ENCODE data around the gene PRRT3. TPM values are rescaled to one million over a fixed set of nuclear protein-coding genes. Genes with fewer than 3 reads are reported as not detected.
"Not testable (repeated sequence)": the region's sequence is repeated elsewhere in the genome, so short reads cannot be mapped to it uniquely, and the experiment has no call there.

Gene PRRT3
- total and polyA plus RNA-seq, 2 experiments from 2014 or later: 4.3 to 6.9 TPM

DNA sequence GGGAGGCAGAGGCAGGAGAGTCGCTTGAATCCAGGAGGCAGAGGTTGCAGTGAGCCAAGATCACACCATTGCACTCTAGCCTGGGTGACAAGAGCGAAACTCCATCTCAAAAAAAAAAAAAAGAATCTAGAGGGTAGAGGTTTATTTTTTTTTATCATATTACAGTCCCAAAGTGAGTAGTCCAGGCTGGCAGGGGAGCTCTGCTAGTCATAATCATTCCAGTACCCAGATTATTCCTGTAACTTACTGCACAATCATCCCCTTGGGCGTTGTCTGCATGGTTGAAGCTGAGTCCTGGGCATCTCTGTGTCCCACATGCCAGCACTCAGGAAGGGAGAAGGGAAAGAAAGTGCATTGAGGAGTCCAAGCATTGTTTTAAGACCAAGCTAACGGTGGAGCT, 10.0 kb downstream of the PRRT3 start (continued):
- TF ChIP-seq EZH2phosphoT487 (IDR thresholded peaks at IDR 0.05; ENCODE audit: unreplicated experiment) (no peak), ZNF331 (CRISPR knock-in tag; IDR thresholded peaks at IDR 0.05; ENCODE audit: low read depth) (no peak), JUNB (IDR thresholded peaks at IDR 0.05; ENCODE audit: unreplicated experiment) (no peak), NANOG (IDR thresholded peaks at IDR 0.05; ENCODE audit: borderline replicate concordance) (no peak)
- TF ChIP-seq, protein P1, sequence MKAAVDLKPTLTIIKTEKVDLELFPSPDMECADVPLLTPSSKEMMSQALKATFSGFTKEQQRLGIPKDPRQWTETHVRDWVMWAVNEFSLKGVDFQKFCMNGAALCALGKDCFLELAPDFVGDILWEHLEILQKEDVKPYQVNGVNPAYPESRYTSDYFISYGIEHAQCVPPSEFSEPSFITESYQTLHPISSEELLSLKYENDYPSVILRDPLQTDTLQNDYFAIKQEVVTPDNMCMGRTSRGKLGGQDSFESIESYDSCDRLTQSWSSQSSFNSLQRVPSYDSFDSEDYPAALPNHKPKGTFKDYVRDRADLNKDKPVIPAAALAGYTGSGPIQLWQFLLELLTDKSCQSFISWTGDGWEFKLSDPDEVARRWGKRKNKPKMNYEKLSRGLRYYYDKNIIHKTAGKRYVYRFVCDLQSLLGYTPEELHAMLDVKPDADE (IDR thresholded peaks at IDR 0.05): no peak
- TF ChIP-seq, protein P2, sequence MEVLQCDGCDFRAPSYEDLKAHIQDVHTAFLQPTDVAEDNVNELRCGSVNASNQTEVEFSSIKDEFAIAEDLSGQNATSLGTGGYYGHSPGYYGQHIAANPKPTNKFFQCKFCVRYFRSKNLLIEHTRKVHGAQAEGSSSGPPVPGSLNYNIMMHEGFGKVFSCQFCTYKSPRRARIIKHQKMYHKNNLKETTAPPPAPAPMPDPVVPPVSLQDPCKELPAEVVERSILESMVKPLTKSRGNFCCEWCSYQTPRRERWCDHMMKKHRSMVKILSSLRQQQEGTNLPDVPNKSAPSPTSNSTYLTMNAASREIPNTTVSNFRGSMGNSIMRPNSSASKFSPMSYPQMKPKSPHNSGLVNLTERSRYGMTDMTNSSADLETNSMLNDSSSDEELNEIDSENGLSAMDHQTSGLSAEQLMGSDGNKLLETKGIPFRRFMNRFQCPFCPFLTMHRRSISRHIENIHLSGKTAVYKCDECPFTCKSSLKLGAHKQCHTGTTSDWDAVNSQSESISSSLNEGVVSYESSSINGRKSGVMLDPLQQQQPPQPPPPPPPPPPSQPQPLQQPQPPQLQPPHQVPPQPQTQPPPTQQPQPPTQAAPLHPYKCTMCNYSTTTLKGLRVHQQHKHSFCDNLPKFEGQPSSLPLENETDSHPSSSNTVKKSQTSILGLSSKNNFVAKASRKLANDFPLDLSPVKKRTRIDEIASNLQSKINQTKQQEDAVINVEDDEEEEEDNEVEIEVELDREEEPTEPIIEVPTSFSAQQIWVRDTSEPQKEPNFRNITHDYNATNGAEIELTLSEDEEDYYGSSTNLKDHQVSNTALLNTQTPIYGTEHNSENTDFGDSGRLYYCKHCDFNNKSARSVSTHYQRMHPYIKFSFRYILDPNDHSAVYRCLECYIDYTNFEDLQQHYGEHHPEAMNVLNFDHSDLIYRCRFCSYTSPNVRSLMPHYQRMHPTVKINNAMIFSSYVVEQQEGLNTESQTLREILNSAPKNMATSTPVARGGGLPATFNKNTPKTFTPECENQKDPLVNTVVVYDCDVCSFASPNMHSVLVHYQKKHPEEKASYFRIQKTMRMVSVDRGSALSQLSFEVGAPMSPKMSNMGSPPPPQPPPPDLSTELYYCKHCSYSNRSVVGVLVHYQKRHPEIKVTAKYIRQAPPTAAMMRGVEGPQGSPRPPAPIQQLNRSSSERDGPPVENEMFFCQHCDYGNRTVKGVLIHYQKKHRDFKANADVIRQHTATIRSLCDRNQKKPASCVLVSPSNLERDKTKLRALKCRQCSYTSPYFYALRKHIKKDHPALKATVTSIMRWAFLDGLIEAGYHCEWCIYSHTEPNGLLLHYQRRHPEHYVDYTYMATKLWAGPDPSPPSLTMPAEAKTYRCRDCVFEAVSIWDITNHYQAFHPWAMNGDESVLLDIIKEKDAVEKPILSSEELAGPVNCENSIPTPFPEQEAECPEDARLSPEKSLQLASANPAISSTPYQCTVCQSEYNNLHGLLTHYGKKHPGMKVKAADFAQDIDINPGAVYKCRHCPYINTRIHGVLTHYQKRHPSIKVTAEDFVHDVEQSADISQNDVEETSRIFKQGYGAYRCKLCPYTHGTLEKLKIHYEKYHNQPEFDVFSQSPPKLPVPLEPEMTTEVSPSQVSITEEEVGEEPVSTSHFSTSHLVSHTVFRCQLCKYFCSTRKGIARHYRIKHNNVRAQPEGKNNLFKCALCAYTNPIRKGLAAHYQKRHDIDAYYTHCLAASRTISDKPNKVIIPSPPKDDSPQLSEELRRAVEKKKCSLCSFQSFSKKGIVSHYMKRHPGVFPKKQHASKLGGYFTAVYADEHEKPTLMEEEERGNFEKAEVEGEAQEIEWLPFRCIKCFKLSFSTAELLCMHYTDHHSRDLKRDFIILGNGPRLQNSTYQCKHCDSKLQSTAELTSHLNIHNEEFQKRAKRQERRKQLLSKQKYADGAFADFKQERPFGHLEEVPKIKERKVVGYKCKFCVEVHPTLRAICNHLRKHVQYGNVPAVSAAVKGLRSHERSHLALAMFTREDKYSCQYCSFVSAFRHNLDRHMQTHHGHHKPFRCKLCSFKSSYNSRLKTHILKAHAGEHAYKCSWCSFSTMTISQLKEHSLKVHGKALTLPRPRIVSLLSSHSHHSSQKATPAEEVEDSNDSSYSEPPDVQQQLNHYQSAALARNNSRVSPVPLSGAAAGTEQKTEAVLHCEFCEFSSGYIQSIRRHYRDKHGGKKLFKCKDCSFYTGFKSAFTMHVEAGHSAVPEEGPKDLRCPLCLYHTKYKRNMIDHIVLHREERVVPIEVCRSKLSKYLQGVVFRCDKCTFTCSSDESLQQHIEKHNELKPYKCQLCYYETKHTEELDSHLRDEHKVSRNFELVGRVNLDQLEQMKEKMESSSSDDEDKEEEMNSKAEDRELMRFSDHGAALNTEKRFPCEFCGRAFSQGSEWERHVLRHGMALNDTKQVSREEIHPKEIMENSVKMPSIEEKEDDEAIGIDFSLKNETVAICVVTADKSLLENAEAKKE (CRISPR knock-in tag; IDR thresholded peaks at IDR 0.05): no peak

DNA sequence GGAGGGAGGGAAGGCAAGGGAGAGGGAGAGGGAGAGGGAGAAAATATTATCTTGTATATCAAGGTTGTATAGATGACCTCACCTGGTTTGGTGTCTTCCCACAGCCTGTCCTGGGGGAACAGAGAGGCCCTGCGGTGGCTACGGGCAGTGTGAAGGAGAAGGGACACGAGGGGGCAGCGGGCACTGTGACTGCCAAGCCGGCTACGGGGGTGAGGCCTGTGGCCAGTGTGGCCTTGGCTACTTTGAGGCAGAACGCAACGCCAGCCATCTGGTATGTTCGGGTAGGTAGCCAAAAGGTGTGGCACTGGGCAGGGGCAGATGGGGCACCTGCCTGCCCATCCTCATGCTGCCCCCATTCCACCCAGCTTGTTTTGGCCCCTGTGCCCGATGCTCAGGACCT, 11.5 kb downstream of the PRRT3 start:
- H3F3A ChIP-seq (replicated peaks; ENCODE audit: low read depth): no peaks in the 10 kb centered on the region; the same call in 1 of the 2 replicates
- no peak for TF ChIP-seq ZNF114 (CRISPR knock-in tag; IDR thresholded peaks at IDR 0.05)
- TF ChIP-seq, protein P3, sequence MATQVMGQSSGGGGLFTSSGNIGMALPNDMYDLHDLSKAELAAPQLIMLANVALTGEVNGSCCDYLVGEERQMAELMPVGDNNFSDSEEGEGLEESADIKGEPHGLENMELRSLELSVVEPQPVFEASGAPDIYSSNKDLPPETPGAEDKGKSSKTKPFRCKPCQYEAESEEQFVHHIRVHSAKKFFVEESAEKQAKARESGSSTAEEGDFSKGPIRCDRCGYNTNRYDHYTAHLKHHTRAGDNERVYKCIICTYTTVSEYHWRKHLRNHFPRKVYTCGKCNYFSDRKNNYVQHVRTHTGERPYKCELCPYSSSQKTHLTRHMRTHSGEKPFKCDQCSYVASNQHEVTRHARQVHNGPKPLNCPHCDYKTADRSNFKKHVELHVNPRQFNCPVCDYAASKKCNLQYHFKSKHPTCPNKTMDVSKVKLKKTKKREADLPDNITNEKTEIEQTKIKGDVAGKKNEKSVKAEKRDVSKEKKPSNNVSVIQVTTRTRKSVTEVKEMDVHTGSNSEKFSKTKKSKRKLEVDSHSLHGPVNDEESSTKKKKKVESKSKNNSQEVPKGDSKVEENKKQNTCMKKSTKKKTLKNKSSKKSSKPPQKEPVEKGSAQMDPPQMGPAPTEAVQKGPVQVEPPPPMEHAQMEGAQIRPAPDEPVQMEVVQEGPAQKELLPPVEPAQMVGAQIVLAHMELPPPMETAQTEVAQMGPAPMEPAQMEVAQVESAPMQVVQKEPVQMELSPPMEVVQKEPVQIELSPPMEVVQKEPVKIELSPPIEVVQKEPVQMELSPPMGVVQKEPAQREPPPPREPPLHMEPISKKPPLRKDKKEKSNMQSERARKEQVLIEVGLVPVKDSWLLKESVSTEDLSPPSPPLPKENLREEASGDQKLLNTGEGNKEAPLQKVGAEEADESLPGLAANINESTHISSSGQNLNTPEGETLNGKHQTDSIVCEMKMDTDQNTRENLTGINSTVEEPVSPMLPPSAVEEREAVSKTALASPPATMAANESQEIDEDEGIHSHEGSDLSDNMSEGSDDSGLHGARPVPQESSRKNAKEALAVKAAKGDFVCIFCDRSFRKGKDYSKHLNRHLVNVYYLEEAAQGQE (IDR thresholded peaks at IDR 0.05; ENCODE audit: unreplicated experiment): no peak
- no peaks in the 10 kb centered on the region for H3K4me1 Mint-ChIP-seq
- no peak overlapping the region for H3K4me3 ChIP-seq
- no peak overlapping the region for H3K27ac Mint-ChIP-seq
- no peaks in the 10 kb centered on the region for H3K79me2 ChIP-seq (replicated peaks; ENCODE audit: insufficient read depth)
- H3K27ac ChIP-seq (ENCODE audit: low read depth): no peak overlapping the region
- H3K9me3 Mint-ChIP-seq: no peaks in the 10 kb centered on the region
- ATAC-seq: no peak
- no peak for DNase-seq (ENCODE audit: low spot score)
- H3K27me3 Mint-ChIP-seq (ENCODE audit: insufficient read depth, low read depth, poor library complexity): peaks cover 12% of the 10 kb centered on the region
- no peak overlapping the region for H3K4me3 Mint-ChIP-seq
- H3K4me1 ChIP-seq (ENCODE audit: insufficient read depth): no peaks in the 10 kb centered on the region
- H3K36me3 ChIP-seq (ENCODE audit: insufficient read depth): peaks cover 6% of the 10 kb centered on the region; the same call in 1 of the 2 replicates
- no peak overlapping the region for H3K4me2 ChIP-seq
- no peaks in the 10 kb centered on the region for H3K9me2 ChIP-seq (ENCODE audit: insufficient read depth)
- no peaks in the 10 kb centered on the region; the same call in 1 of the 2 replicates for H3K27me3 ChIP-seq (ENCODE audit: insufficient read depth)
- H3K36me3 Mint-ChIP-seq (ENCODE audit: low read depth): peaks cover 18% of the 10 kb centered on the region; the same call in 2 of the 3 replicates
- H2AFZ ChIP-seq: no peak overlapping the region
- no peaks in the 10 kb centered on the region for H4K20me1 ChIP-seq (replicated peaks; ENCODE audit: insufficient read depth)

- not testable (repeated sequence) for H4K20me1 ChIP-seq (replicated peaks; ENCODE audit: insufficient read depth); H3K4me3 ChIP-seq; H2AFZ ChIP-seq; H3K9me3 Mint-ChIP-seq; H3K4me2 ChIP-seq; H3K4me3 Mint-ChIP-seq; ATAC-seq; H3K36me3 ChIP-seq (ENCODE audit: insufficient read depth); H3F3A ChIP-seq (replicated peaks; ENCODE audit: low read depth); H3K4me1 Mint-ChIP-seq; DNase-seq (ENCODE audit: low spot score); H3K27ac ChIP-seq (ENCODE audit: low read depth); H3K4me1 ChIP-seq (ENCODE audit: insufficient read depth); H3K9me2 ChIP-seq (ENCODE audit: insufficient read depth); H3K27me3 ChIP-seq (ENCODE audit: insufficient read depth); H3K79me2 ChIP-seq (replicated peaks; ENCODE audit: insufficient read depth); H3K27me3 Mint-ChIP-seq (ENCODE audit: insufficient read depth, low read depth, poor library complexity); H3K27ac Mint-ChIP-seq
- H3K36me3 Mint-ChIP-seq (ENCODE audit: low read depth): peaks cover 18% of the 10 kb centered on the region
Measured at GRCh38 chr3:9939906-9940305, 12.3 kb downstream of the PRRT3 start.
